Measurements from ENCODE around the gene NAA80. TPM values are rescaled to one million over a fixed set of nuclear protein-coding genes. Genes with fewer than 3 reads are reported as not detected.

Gene NAA80
- total and polyA plus RNA-seq, 2 of the 13 experiments (the other 11 are each of a cell fraction or from before 2014, with no cell fraction given): 3.4 to 8.7 TPM

GRCh38 chr3:50298836-50299637, at the start of gene NAA80, which contains the start of gene HYAL3 (continued):
- peak; percentile 56; the same call in 1 of the 2 replicates for TF ChIP-seq ZBTB43 (CRISPR knock-in tag; conservative IDR thresholded peaks at IDR 0.05)
- no peak; the same call in 1 of the 2 replicates for TF ChIP-seq MAF1 (CRISPR knock-in tag; IDR thresholded peaks at IDR 0.05; ENCODE audit: borderline replicate concordance)
- no peak; the same call in 1 of the 2 replicates for TF ChIP-seq THAP9 (CRISPR knock-in tag; IDR thresholded peaks at IDR 0.05; ENCODE audit: borderline replicate concordance)
- TF ChIP-seq CREB3 (CRISPR knock-in tag; IDR thresholded peaks at IDR 0.05): no peak
- no peak; the same call in 1 of the 2 replicates for TF ChIP-seq CHCHD3 (CRISPR knock-in tag; IDR thresholded peaks at IDR 0.05)
- no peak for TF ChIP-seq EZH2 (conservative IDR thresholded peaks at IDR 0.05; ENCODE audit: low read depth, low read length)
- TF ChIP-seq ZNF331 (CRISPR knock-in tag; IDR thresholded peaks at IDR 0.05): peak; percentile 47; the same call in 1 of the 2 replicates
- TF ChIP-seq CERS6 (CRISPR knock-in tag; IDR thresholded peaks at IDR 0.05): no peak
- no peak for TF ChIP-seq ZNF124 (CRISPR knock-in tag; IDR thresholded peaks at IDR 0.05)
- no peak; the same call in 1 of the 2 replicates for TF ChIP-seq ZNF414 (CRISPR knock-in tag; IDR thresholded peaks at IDR 0.05)
- no peak for TF ChIP-seq KDM4B (CRISPR knock-in tag; IDR thresholded peaks at IDR 0.05)
- TF ChIP-seq HMGXB3 (CRISPR knock-in tag; IDR thresholded peaks at IDR 0.05; ENCODE audit: borderline replicate concordance): no peak
- no peak for TF ChIP-seq ATM (IDR thresholded peaks at IDR 0.05; ENCODE audit: borderline replicate concordance)
- 0 out of 2 replicates have a peak, but pooled peaks have one; percentile 66 for TF ChIP-seq ZNF10 (CRISPR knock-in tag; IDR thresholded peaks at IDR 0.05; ENCODE audit: borderline replicate concordance, low read depth)
- TF ChIP-seq ZNF850 (CRISPR knock-in tag; conservative IDR thresholded peaks at IDR 0.05): no peak
